K562 (cell line): Measurements from ENCODE around the gene CYTH4. TPM values are rescaled to one million over a fixed set of nuclear protein-coding genes. Genes with fewer than 3 reads are reported as not detected.

Experiments
- ATAC-seq: fragments of 200-7000 bp; cut with Tn5 transposase; 3 replicates; pipeline ENCODE4 v1.9.1; 2020; ENCODE audit warnings: moderate library complexity
- BruUV-seq: library from RNA; stranded (reverse); fragments of 400-500 nt; replicated peaks from 2 replicates; lab custom pipeline; 2021; lab: Mats Ljungman, UMichigan
- CTCF ChIA-PET: fragments of 300-600 bp; formaldehyde crosslinking; extraction: SDS; loops from one replicate; lab custom pipeline; 2021; ENCODE audit warnings: low intra/inter-chr PET ratio; lab: Yijun Ruan, JAX
- POLR2A ChIA-PET: fragments of 300-600, 350-650 bp; sonication (Branson Sonifier 250); formaldehyde crosslinking; extraction: SDS; loops from one replicate; lab custom pipeline; 2021; ENCODE audit warnings: antibody characterized with exemption, inconsistent platforms; lab: Yijun Ruan, JAX
- DNase-seq, 4 experiments: peaks; one replicate each; pipeline versions ENCODE4 v3.0.0 to v3.0.0-alpha.2; 2011 to 2018; ENCODE audit warnings: low spot score in 3 of 4, mixed read lengths in 3 of 4; ENCODE audit errors: extremely low read depth in 1 of 4
- FAIRE-seq: peaks from 2 replicates; lab custom pipeline; 2011; peaks lifted over from hg19 to GRCh38; lab: Jason Lieb, UNC
- H2AFZ ChIP-seq: 2 replicates; pipeline ENCODE4 v1.6.0; 2011; ENCODE audit warnings: low read depth, low read length, control low read depth, inconsistent platforms
- H3K27ac ChIP-seq: fragments of 200-600 bp; 3 replicates; pipeline ENCODE4 v1.8.0; 2011; ENCODE audit warnings: low read depth, mild to moderate bottlenecking, control low read depth, inconsistent platforms, low read length, moderate library complexity, mixed read lengths; ENCODE audit errors: extremely low read depth
- H3K27me3 ChIP-seq, 2 experiments: fragments of 300-600 bp in 1 of 2; 2 replicates in 1 of 2; 3 replicates in 1 of 2; pipeline versions ENCODE4 v1.6.0 to v1.8.0; 2011; ENCODE audit warnings: inconsistent platforms in 2 of 2, low read length in 2 of 2, mild to moderate bottlenecking in 1 of 2, mixed read lengths in 1 of 2, moderate library complexity in 1 of 2; ENCODE audit not compliant: control insufficient read depth in 2 of 2, insufficient read depth in 2 of 2
- H3K36me3 ChIP-seq: fragments of 300-600 bp; 3 replicates; pipeline ENCODE4 v1.8.0; 2011; ENCODE audit warnings: mild to moderate bottlenecking, low read length, inconsistent platforms; ENCODE audit not compliant: control insufficient read depth, insufficient read depth
- H3K4me1 ChIP-seq, 2 experiments: fragments of 200-600 bp in 1 of 2; replicated peaks in 1 of 2; 2 replicates in 1 of 2; 3 replicates in 1 of 2; pipeline versions ENCODE4 v1.5.1 to v1.8.0; 2011; ENCODE audit warnings: inconsistent platforms in 2 of 2, low read length in 2 of 2, mild to moderate bottlenecking in 1 of 2, mixed read lengths in 1 of 2, moderate library complexity in 1 of 2; ENCODE audit not compliant: control insufficient read depth in 2 of 2, insufficient read depth in 2 of 2
- H3K4me2 ChIP-seq: 2 replicates; pipeline ENCODE4 v1.6.1; 2011; ENCODE audit warnings: low read length, control low read depth, inconsistent platforms, mixed read lengths; ENCODE audit not compliant: insufficient read depth
- H3K4me3 ChIP-seq: fragments of 200-600 bp; sonication (generic), shearing (Covaris generic); 2 replicates; pipeline ENCODE4 v1.5.1; 2016; ENCODE audit warnings: control low read depth, inconsistent platforms
- H3K79me2 ChIP-seq: fragments of 200-600 bp; 3 replicates; pipeline ENCODE4 v1.8.0; 2011; ENCODE audit warnings: low read length, inconsistent platforms; ENCODE audit not compliant: control insufficient read depth, insufficient read depth
- H3K9ac ChIP-seq, 2 experiments: 2 replicates each; pipeline versions ENCODE4 v1.6.0 to v1.6.1; 2011; ENCODE audit warnings: low read depth in 2 of 2, low read length in 2 of 2, control low read depth in 1 of 2, inconsistent platforms in 1 of 2, mild to moderate bottlenecking in 1 of 2, mixed read lengths in 1 of 2; ENCODE audit not compliant: insufficient read depth in 1 of 2
- H3K9me1 ChIP-seq: one replicate; pipeline ENCODE4 v1.6.0; 2011; ENCODE audit warnings: inconsistent platforms, mild to moderate bottlenecking, low read length, moderate library complexity; ENCODE audit not compliant: control insufficient read depth, insufficient read depth
- H3K9me3 ChIP-seq: replicated peaks from 2 replicates; pipeline ENCODE4 v1.5.1; 2011; ENCODE audit warnings: low read depth, low read length, inconsistent platforms; ENCODE audit not compliant: control insufficient read depth, insufficient read depth
- H4K20me1 ChIP-seq: replicated peaks from 2 replicates; pipeline ENCODE4 v1.6.1; 2011; ENCODE audit warnings: low read length, inconsistent platforms, mixed read lengths; ENCODE audit not compliant: control insufficient read depth, insufficient read depth
- ATF1 ChIP-seq, 2 experiments: fragments of 450-650 bp in 1 of 2; IDR thresholded peaks; 2 replicates each; pipeline ENCODE4 v1.6.1; 2016; ENCODE audit warnings: missing compliant biosample characterization in 1 of 2, missing genetic modification characterization in 1 of 2
- CREB1 ChIP-seq, 2 experiments: sonication (generic) in 1 of 2; formaldehyde crosslinking in 1 of 2; IDR thresholded peaks; 2 replicates each; pipeline versions ENCODE4 v1.6.1 to v1.8.0; 2012 to 2022; ENCODE audit warnings: inconsistent platforms in 1 of 2, mild to moderate bottlenecking in 1 of 2, missing genetic modification reagents in 1 of 2, moderate library complexity in 1 of 2
- CREM ChIP-seq: IDR thresholded peaks from 2 replicates; pipeline ENCODE4 v1.6.1; 2014; ENCODE audit warnings: antibody characterized with exemption, low read depth
- MTF1 ChIP-seq: fragments of 250-450 bp; sonication (Bioruptor Pico); IDR thresholded peaks from 2 replicates; pipeline ENCODE4 v1.9.0; 2021; ENCODE audit warnings: moderate library complexity, mild to moderate bottlenecking, inconsistent platforms, borderline replicate concordance
- NR2C2 ChIP-seq, 2 experiments: fragments of 200-800 bp in 1 of 2; sonication (Bioruptor generic) in 1 of 2; sonication (generic) in 1 of 2; formaldehyde crosslinking in 1 of 2; IDR thresholded peaks; 2 replicates each; pipeline versions ENCODE4 v1.6.1 to v1.8.0; 2016 to 2022; ENCODE audit warnings: mild to moderate bottlenecking in 1 of 2, missing compliant biosample characterization in 1 of 2, missing genetic modification characterization in 1 of 2, missing genetic modification reagents in 1 of 2
- NRF1 ChIP-seq, 2 experiments: fragments of 450-650 bp; IDR thresholded peaks in 1 of 2; conservative IDR thresholded peaks in 1 of 2; 2 replicates each; pipeline ENCODE4 v1.6.1; 2014; ENCODE audit warnings: mild to moderate bottlenecking in 2 of 2
- RBM25 ChIP-seq: fragments of 200-400 bp; formaldehyde crosslinking; IDR thresholded peaks from 2 replicates; pipeline ENCODE4 v1.6.1; 2018; ENCODE audit warnings: low read length, low read depth, moderate library complexity; ENCODE audit not compliant: severe bottlenecking
- ZNF197 ChIP-seq: fragments of 200-800 bp; sonication (Bioruptor generic); IDR thresholded peaks from 2 replicates; pipeline ENCODE4 v1.6.1; 2016; ENCODE audit warnings: low read depth, missing genetic modification characterization, missing compliant biosample characterization
- WGBS: fragments of 100-300 bp; shearing (Covaris generic); methylation state at CpG from one replicate; pipeline ENCODE4 v1.1.6; 2016; ENCODE audit warnings: low coverage, mixed read lengths; ENCODE audit not compliant: insufficient coverage; ENCODE audit errors: missing lambda C conversion rate; 5-methylcytosine and 5-hydroxymethylcytosine counted together
- in situ Hi-C: fragments of 300-500 bp; cut with MboI; formaldehyde crosslinking; loops from 4 replicates; pipeline ENCODE4 v1.15.0; 2018; ENCODE audit warnings: inconsistent platforms, mixed read lengths
- intact Hi-C: fragments of 100-400 bp; cut with micrococcal nuclease; formaldehyde crosslinking; loops from 2 replicates; pipeline ENCODE4 v1.14.2; 2022
- polyA plus RNA-seq, 8 experiments: library from polyadenylated mRNA; depleted of rRNA in 4 of 8; stranded (reverse) in 5 of 8; unstranded in 3 of 8; fragments of >200 nt; fragmentation: Nextera tagmentation in 2 of 8; fragmentation: Illumina TruSeq in 1 of 8; extraction: Ambion mirVana in 2 of 8; extraction: Trizol in 1 of 8; gene quantifications; 2 replicates each; pipeline versions ENCODE4 v1.2.1 to v1.2.3, GENCODE V29; 2011 to 2014; ENCODE audit warnings: inconsistent platforms in 1 of 8, missing spikeins in 1 of 8
- total RNA-seq, 7 experiments: library from RNA; depleted of rRNA in 6 of 7; stranded (reverse); fragments of >200 nt in 6 of 7; fragmentation: Illumina TruSeq in 2 of 7; extraction: Trizol in 2 of 7; gene quantifications; 2 replicates each; pipeline versions ENCODE4 v1.2.1 to v1.2.3, GENCODE V29; 2011 to 2021; ENCODE audit warnings: low replicate concordance in 1 of 7
- TF ChIP-seq, protein P1 (sequence below): sonication (generic); formaldehyde crosslinking; IDR thresholded peaks from 2 replicates; pipeline ENCODE4 v1.8.0; 2022; ENCODE audit warnings: missing genetic modification reagents, mild to moderate bottlenecking, moderate library complexity, borderline replicate concordance

The CYTH4 gene
- total and polyA plus RNA-seq, 9 of the 15 experiments (the other 6 are each of a cell fraction or from before 2014, with no cell fraction given), result 0.03 to 2.0 (median 0.61) TPM; not detected in 1

DNA sequence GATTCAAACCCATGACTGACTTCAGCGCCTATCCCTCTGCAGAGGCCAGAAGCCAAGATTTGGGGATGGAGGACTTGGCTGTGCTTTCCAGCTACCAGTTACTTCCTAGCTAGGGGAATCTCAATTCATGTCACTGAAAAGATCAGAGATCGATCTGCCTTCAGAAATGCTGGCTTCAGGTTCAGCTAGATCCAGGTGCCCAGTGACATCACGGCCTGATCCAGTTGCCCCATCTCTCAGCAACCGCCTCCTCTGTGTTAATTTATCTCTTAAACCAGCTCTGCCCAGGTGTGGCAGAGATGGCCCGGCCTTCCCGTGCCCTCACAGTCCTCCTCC, 24.2 kb downstream of the CYTH4 start:
- no peaks in the 10 kb centered on the region for H3K9me1 ChIP-seq
- peaks cover 35 to 68% of the 10 kb centered on the region in 2 experiments for H3K4me1 ChIP-seq
- peak overlapping the region in 1 of 2 experiments; percentile 34; a peak in 1 of 4 replicates for H3K9ac ChIP-seq
- H3K27me3 ChIP-seq, result no peaks in the 10 kb centered on the region
- peak overlapping the region; percentile 71; the same call in 2 of the 3 replicates for H3K27ac ChIP-seq
- no peaks in the 10 kb centered on the region for H3K9me3 ChIP-seq
- no peaks in the 10 kb centered on the region for H3K79me2 ChIP-seq
- 51% methylated on average over 5 of the region's 6 CpGs for WGBS
- no peaks in the 10 kb centered on the region; the same call in 2 of the 3 replicates for H3K36me3 ChIP-seq
- no peak overlapping the region for H3K4me3 ChIP-seq
- intact Hi-C loops, result no loop called here
- TF ChIP-seq CREB1 (IDR thresholded peaks at IDR 0.05) (no peak), CREB1 (CRISPR knock-in tag; IDR thresholded peaks at IDR 0.05) (peak; percentile 60), ZNF197 (CRISPR knock-in tag) (0 out of 2 replicates have a peak, but pooled peaks have one; percentile 7), MTF1 (CRISPR knock-in tag) (no peak), CREM (peak; percentile 52), RBM25 (peak; percentile 72), ATF1 (CRISPR knock-in tag; IDR thresholded peaks at IDR 0.05) (no peak), ATF1 (tag; IDR thresholded peaks at IDR 0.05) (peak; percentile 59), NRF1 (conservative IDR thresholded peaks at IDR 0.05 in 1 of 2, IDR thresholded peaks at IDR 0.05 in 1 of 2) (no peak), NR2C2 (CRISPR knock-in tag; IDR thresholded peaks at IDR 0.05) (no peak), NR2C2 (tag; IDR thresholded peaks at IDR 0.05) (no peak)
- TF ChIP-seq, protein P1, sequence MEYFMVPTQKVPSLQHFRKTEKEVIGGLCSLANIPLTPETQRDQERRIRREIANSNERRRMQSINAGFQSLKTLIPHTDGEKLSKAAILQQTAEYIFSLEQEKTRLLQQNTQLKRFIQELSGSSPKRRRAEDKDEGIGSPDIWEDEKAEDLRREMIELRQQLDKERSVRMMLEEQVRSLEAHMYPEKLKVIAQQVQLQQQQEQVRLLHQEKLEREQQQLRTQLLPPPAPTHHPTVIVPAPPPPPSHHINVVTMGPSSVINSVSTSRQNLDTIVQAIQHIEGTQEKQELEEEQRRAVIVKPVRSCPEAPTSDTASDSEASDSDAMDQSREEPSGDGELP, result peak; percentile 51; the same call in 1 of the 2 replicates
- TF ChIP-seq, all 486 proteins: peak for 6
- Histone ChIP-seq H4K20me1 (no peaks in the 10 kb centered on the region), H3K4me2 (peak overlapping the region; percentile 42), H2AFZ (0 out of 2 replicates have a peak overlapping the region, but pooled peaks have one; percentile 61)
- POLR2A ChIA-PET, result no interaction called here
- CTCF ChIA-PET, result no interaction called here
- FAIRE-seq, result no peak
- no peak for ATAC-seq
- DNase-seq, result no peak
- no TSS peak for BruUV-seq
- in situ Hi-C loops, result no loop called here
